Peyer's patch (tissue), 4 donors: Measurements from ENCODE around the gene AKAP14.

ENCODE experiments used
- CTCF ChIP-seq, 6 experiments: fragments of 450-650 bp in 4 of 6; fragments of 200-600 bp in 2 of 6; sonication (generic) in 1 of 6; IDR thresholded peaks; one replicate each; pipeline ENCODE4 v1.5.1; 2017 to 2019; ENCODE audit warnings: antibody characterized with exemption in 6 of 6, mild to moderate bottlenecking in 3 of 6, moderate library complexity in 1 of 6
- POLR2A ChIP-seq, 2 donors: fragments of 450-650 bp; IDR thresholded peaks; one replicate each; pipeline ENCODE4 v1.5.1; 2017; ENCODE audit warnings: antibody characterized with exemption in 2 of 2, mild to moderate bottlenecking in 2 of 2, moderate library complexity in 2 of 2

DNA sequence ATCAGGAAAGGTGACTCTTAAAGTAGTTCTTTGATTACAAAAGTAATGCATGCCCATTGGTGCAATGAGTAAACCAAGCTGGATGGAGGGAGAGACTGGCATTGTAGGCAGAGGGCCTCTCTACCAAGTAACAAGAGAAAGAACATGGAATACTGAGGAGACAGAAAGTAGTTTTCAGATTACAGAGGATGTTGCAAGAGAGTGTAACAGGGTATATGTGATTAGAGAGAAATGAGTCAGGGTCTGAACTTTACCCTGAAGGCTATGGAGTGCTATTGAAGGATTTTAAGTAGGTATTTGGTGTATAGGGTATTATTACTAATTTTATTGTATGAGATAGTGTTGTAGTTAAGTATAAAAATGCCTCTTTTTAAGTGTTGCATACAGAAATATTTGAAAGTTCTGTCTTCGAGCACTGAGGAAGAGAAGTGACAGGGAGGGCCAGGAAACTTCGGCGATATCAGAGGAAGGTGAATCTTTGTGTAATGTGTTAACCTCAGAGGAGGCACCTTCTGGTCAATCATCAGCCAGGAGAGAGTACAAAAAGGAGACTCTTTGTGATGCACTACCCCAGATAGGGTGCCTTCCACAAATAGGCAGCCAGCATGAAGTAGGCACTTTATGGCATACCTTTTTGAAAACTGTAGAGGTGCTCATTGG is 39.7 kb downstream of the AKAP14 start:
- TF ChIP-seq CTCF (IDR thresholded peaks at IDR 0.05) (no peak), POLR2A (IDR thresholded peaks at IDR 0.05) (no peak)
